Embryonic facial prominence (tissue), 1 donor: Measurements from ENCODE around the gene MBTD1.
A peak's percentile ranks its signal among the peaks of the same experiment; 100 is the strongest.
"Not testable (repeated sequence)": the region's sequence is repeated elsewhere in the genome, so short reads cannot be mapped to it uniquely, and the experiment has no call there.

Experiments
- DNase-seq: peaks from one replicate; pipeline ENCODE4 v3.0.0-alpha.2; 2016; ENCODE audit errors: extremely low spot score

Gene MBTD1

GRCh38 chr17:51259564-51260236, at the start of gene MBTD1:
MBTD1 (minus strand) TSS chr17:51260049; CDS start chr17:51225161, 34,888 bp downstream.
- peak; percentile 94 for DNase-seq

- DNase-seq = no peak
Observed at GRCh38 chr17:51305182-51305581, 45.3 kb upstream of the MBTD1 start.

- no peak for DNase-seq
Observed at GRCh38 chr17:51299859-51300258, 40.0 kb upstream of the MBTD1 start.

- DNase-seq = no peak
Observed at GRCh38 chr17:51298508-51299371, 38.9 kb upstream of the MBTD1 start.

- DNase-seq = not testable (repeated sequence)
Observed at GRCh38 chr17:51294338-51294737, 34.5 kb upstream of the MBTD1 start.

GRCh38 chr17:51289696-51290111, 29.9 kb upstream of the MBTD1 start:
- no peak for DNase-seq

GRCh38 chr17:51287412-51287811, 27.6 kb upstream of the MBTD1 start:
- no peak for DNase-seq

- no peak for DNase-seq
Observed at GRCh38 chr17:51279183-51279582, 19.3 kb upstream of the MBTD1 start.

GRCh38 chr17:51275381-51275780, 15.5 kb upstream of the MBTD1 start:
- DNase-seq = no peak

GRCh38 chr17:51272812-51273211, 13.0 kb upstream of the MBTD1 start:
- DNase-seq = no peak

GRCh38 chr17:51270636-51271035, 10.8 kb upstream of the MBTD1 start:
- DNase-seq = no peak

- DNase-seq = no peak
Observed at GRCh38 chr17:51269991-51270390, 10.1 kb upstream of the MBTD1 start.

GRCh38 chr17:51264466-51264865, 4.6 kb upstream of the MBTD1 start:
- not testable (repeated sequence) for DNase-seq

- DNase-seq = no peak
Observed at GRCh38 chr17:51263006-51263405, 3.2 kb upstream of the MBTD1 start.

- no peak for DNase-seq
Observed at GRCh38 chr17:51261024-51261963, 1.4 kb upstream of the MBTD1 start.

- peak; percentile 98 for DNase-seq
Observed at GRCh38 chr17:51260237-51261023, 581 bp upstream of the MBTD1 start, which contains the start of gene UTP18. UTP18 (plus strand) TSS chr17:51260546; CDS start chr17:51260585, 39 bp downstream.

- DNase-seq = no peak
Observed at GRCh38 chr17:51258756-51259563, 889 bp downstream of the MBTD1 start.

- DNase-seq = no peak
Observed at GRCh38 chr17:51257150-51258081, 2.4 kb downstream of the MBTD1 start.

- no peak for DNase-seq
Observed at GRCh38 chr17:51256101-51256500, 3.7 kb downstream of the MBTD1 start.
